Stimulated activated CD8-positive, alpha-beta memory T cell treated with anti-CD3 and anti-CD28 coated beads, Interleukin-15, amount 100 ng/mL, for 4 hours (primary cell): ENCODE data around the gene SMURF2.
"Not testable (repeated sequence)": the region's sequence is repeated elsewhere in the genome, so short reads cannot be mapped to it uniquely, and the experiment has no call there.

Experiments
- DNase-seq, 2 donors: peaks; one replicate each; pipeline ENCODE4 v3.0.0-alpha.2; 2020; ENCODE audit warnings: low read depth in 2 of 2

SMURF2 gene

GRCh38 chr17:64661976-64662773 lies at the start of gene SMURF2:
Gene SMURF2, minus strand, starts transcription at chr17:64662307. Its CDS starts 427 bp downstream, at chr17:64661880.
- peak; percentile 48 to 69 for DNase-seq

DNA sequence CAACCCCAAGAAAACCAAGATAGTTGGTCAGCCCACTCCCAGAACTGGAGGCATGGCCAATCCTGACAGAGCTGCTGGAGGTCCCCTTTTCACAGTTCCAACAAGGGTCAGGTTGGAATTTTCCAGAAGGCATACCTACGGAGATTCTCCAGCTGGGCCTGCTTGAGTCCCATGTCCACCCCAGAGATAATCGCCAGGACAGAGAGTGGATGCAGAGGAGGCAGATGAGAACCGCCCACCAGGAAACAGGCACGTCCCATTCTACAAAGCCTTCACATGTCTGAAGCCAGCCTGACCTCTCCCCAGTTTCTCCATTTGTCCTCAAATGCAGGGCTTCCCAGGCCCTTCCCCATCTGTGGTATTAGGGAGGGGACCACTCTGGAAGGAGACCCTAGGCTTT lies 47.4 kb upstream of the SMURF2 start:
- DNase-seq = no peak

GRCh38 chr17:64707050-64707591 lies 45.0 kb upstream of the SMURF2 start:
- no peak for DNase-seq

DNA sequence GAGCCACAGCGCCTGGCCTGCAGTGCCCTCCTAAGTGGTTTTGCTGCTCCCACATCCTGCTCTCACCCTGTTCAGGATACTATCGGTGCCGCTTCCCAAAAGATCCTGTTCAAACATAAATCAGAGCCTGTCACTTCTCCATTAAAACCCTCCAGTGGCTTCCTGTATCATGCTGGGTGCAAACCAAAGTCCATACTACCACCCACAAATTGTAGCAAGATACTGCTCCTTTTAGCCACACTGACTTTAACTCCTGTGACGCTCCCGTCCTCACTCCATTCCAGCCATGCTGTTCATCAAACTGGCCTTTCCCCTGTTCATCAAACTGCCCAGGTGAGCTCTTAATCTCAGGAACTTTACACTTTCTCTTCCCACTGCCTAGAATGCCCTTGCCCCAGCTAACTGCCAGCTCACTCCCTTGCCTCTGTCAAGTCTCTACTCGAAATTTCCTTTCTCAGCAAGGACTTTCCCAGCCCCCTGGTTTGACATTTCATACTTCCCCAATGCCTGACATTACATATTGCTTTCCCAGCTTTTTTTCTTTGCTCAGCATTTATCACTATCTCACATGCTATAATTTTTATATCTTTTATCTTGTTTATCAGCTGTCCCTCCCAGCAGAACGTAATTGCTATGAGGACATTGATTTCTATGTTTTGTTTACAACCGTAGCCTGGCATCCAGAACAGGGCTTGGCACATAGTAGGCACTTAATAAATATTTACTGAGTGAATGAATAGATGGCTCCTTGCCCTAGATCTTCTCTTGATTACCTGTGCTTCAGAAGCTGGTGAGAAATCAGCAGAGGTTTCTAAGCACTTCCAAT lies 44.3 kb upstream of the SMURF2 start:
- DNase-seq = no peak

DNA sequence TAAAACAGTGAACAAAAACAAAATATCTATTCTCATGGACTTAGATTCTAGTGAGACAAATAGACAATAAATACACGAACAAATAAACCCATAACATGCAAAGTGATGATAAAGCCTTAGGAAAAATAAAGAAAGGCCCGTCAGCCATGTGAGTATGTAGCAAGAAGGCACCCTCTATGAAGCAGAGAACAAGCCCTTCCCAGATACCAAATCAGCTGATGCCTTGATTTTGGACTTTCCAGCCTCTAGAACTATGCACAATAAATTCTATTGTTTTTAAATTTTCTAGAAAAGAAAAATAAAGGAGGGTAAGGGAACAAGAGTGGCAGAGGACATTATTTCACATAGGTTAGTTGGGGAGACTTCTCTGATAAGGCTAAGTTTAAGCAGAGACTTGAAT lies 40.7 kb upstream of the SMURF2 start:
- no peak for DNase-seq

GRCh38 chr17:64698725-64699124 lies 36.6 kb upstream of the SMURF2 start:
- no peak for DNase-seq

GRCh38 chr17:64694207-64694606 lies 32.1 kb upstream of the SMURF2 start:
- DNase-seq = no peak

DNA sequence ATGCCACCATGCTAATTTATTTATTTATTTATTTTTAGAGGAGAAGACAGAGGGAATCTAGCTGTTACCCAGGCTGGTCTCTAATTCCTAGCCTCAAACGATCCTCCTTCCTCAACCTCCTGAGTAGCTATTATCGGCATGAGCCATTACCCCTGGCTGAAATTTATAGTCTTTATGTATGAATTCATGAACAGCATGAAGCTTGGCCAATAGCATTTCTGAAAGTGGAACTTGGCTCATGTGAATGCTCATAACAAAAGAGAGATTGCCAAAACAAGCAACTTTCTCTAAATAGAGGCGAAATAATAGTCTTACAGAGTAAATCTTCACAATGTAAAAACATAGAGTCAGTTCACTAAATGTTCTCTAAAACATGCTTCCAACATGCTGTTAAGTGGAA lies 30.1 kb upstream of the SMURF2 start:
- no peak for DNase-seq

GRCh38 chr17:64689106-64689505 lies 27.0 kb upstream of the SMURF2 start:
- DNase-seq = no peak

DNA sequence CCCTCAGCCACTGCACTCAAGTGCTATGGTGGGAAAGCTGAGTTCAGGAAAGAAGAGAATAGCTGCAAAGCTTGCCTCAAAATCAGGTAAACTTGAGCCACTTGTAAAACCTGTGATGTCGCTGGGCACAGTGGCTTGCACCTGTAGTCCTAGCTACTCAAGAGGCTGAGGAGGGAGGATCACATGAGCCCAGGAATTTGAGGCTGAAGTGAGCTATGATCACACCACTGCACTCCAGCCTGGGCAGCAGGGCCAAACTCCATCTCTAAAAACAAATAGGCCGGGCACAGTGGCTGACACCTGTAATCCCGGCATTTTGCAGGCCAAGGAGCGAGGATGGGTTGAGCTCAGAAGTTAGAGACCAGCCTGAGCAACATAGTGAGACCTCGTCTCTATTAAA lies 26.4 kb upstream of the SMURF2 start:
- DNase-seq = no peak

DNA sequence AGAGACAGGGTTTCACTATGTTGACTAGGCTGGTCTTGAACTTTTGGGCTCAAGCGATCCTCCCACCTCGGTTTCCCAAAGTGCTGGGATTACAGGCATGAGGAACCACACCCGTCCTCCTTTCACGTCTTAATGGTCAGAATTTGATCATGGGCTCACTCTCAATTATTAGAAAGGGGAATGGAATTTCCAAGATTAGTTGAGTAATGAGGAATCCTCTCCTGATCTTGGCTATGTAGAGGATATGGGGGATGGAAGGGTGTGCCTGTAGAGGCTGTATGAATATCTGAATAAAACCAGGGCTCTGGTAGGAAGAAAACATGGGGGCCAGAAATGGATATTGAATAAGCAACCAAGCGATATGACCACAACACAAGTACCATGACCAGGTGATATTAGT lies 25.9 kb upstream of the SMURF2 start:
- DNase-seq = no peak

- DNase-seq = no peak
Observed at GRCh38 chr17:64687376-64687775, 25.3 kb upstream of the SMURF2 start.

DNA sequence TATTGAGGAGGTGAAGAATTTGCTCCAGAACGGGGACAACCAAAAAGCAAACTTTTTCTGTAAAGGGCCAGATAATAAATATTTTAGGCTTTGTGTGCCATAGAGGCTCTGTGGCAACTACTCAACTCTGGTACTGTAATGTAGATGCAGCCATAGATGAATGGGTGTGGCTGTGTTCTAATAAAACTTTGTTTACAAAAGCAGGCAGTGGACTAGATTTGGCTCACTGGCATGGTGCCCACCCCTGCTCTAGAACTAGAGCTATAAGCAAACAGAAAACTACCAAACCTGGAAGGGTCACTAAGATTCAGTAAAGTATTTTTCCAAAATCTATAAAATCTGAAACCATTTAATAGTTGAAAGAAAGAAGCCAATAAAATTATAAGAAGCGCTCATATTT lies 24.6 kb upstream of the SMURF2 start:
- no peak for DNase-seq

GRCh38 chr17:64685705-64686104 lies 23.6 kb upstream of the SMURF2 start:
- no peak for DNase-seq

DNA sequence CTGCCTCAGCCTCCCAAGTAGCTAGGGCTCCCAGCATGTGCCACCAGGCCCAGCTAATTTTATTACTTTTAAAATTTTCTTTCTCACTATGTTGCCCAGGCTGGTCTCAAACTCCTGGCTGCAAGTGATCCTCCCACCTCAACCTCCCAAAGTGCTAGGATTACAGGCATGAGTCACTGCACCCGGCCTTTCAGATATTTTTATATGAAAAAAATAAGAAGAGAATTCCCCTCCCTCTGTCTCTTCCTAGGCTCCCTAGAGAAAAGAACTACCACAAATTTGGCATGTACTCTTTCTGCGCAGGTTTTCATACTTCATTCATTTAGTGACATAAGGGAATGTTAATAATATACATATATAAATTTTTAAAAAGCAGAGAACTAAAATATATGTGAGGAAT lies 21.7 kb upstream of the SMURF2 start:
- DNase-seq = no peak

DNA sequence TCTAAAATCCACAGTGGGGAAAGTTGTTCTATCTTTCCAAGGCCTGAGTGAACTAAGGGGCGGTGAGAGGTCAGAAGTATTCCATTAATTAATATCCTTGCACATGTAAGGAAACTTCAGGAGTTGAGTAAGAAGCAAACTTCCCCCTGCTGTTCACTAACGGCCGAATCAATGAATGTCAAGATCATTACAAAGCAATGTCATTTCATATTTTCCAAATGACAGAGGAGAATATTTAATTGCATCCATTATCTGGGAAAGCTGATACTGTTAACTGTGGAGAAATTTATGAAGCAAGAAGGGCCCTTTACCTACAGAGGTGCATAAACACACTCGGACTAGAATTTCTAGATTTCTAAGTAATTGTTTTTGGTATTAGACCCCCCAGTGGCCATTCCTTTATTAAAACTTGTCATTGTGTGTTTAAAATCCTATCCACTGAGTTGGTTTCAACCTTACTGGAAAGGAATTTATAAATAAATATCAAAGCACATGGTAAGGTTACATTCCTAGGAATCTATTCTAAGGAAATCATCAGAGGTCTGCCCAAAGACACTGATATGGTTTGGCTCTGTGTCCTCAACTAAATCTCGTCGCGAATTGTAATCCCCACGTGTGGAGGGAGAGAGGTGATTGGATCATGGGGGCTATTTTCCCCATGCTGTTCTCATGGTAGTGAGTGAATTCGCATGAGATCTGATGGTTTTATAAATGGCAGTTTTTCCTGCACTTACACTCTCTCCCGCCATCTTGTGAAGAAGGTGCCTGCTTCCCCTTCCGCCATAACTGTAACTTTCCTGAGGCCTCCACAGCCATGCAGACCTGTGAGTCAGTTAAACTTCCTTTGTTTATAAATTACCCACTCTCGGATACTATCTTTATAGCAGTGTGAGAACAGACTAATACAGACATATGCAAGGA lies 20.4 kb upstream of the SMURF2 start:
- DNase-seq = no peak

DNA sequence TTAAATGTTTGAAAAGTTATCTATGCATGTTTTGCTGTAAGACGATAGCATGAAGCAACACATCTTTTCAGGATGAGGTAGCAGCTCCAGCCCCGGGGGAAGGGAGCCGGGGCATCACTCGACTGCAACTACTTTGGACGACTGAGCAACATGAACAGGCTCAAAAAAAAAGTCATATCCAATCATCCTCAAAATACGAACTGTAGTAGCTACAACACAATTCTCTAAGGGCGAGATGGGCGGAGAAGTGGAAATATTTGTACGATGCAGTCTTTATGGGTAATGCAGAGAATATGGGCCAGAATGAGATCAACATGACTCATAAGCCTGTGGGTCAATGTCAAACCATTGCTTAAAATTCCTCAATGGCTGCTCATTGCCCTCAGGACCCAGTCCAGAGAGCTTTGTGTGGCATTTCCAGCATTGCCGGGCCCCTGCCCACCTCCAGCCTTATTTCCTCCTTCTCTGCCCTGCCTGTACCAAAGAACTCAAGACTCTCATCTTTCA lies 17.7 kb upstream of the SMURF2 start:
- no peak for DNase-seq

GRCh38 chr17:64676763-64677162 lies 14.7 kb upstream of the SMURF2 start:
- no peak for DNase-seq

DNA sequence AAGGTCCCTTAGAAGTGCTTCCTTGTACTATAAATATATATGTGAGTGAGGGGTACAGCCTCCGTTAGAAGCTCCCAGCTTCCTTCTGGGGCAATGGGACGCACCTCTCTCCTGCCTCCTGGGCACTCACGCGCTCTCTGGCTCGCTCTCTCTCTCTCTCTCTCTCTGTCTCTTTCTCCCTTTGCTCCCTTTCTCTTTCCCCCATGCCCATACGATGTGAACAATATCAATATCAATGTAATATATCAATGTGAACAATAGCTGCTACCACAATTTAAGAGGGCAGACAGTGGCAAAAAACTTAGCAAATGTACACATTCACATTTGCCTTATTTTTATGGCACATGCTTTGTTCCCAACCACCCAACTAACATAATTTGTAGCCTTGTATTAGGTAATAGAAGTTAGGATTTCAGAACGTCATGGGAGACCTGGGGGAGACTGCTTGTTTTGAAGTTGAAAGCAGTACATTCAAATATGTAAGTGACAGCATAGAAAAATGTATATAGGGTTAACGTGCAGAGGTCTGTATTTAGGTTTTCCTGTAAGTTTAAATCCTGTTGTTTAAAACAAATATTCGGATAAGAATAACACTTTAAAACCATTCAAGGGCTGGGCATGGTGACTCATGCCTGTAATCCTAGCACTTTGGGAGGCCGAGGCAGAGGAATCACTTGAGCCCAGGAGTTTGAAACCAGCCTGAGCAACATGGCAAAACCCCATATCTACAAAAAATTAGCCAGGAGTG lies 8.9 kb upstream of the SMURF2 start:
- not testable (repeated sequence) for DNase-seq

- DNase-seq = not testable (repeated sequence)
Observed at GRCh38 chr17:64667807-64668721, 6.0 kb upstream of the SMURF2 start.
